ENCODE results near the gene C11orf68.

- TF ChIP-seq EZH2phosphoT487 (IDR thresholded peaks at IDR 0.05) (no peak), CTCF (IDR thresholded peaks at IDR 0.05) (no peak), EZH2 (IDR thresholded peaks at IDR 0.05) (no peak)
Measured at GRCh38 chr11:65896034-65896999, 22.5 kb downstream of the C11orf68 start.

All from neural progenitor cell (in vitro differentiated cells).